Natural killer cell (primary cell): ENCODE measurements around the gene EVI5. TPM values are rescaled to one million over a fixed set of nuclear protein-coding genes. Genes with fewer than 3 reads are reported as not detected.

Experiments used
- ATAC-seq, 3 donors: fragments of 150-1000 bp in 2 of 3; fragments of 200-7000 bp in 1 of 3; cut with Tn5 transposase; 1 replicate in 1 of 3; 2 replicates in 2 of 3; pipeline ENCODE4 v1.10.0; 2021; ENCODE audit warnings: mild to moderate bottlenecking in 2 of 3, moderate library complexity in 2 of 3
- DNase-seq, 2 donors: peaks; one replicate each; pipeline versions ENCODE4 v3.0.0 to v3.0.0-alpha.2; 2013 to 2021; ENCODE audit warnings: mixed read lengths in 1 of 2
- H3K27ac ChIP-seq: one replicate; pipeline ENCODE4 v1.5.1; 2013; ENCODE audit warnings: mild to moderate bottlenecking, low read length
- H3K27me3 ChIP-seq: one replicate; pipeline ENCODE4 v1.6.1; 2013; ENCODE audit warnings: low read length; ENCODE audit not compliant: control insufficient read depth, insufficient read depth
- H3K36me3 ChIP-seq: one replicate; pipeline ENCODE4 v1.6.1; 2013; ENCODE audit warnings: low read length; ENCODE audit not compliant: control insufficient read depth, insufficient read depth
- H3K4me1 ChIP-seq: one replicate; pipeline ENCODE4 v1.6.1; 2013; ENCODE audit warnings: low read length; ENCODE audit not compliant: control insufficient read depth, insufficient read depth
- H3K4me3 ChIP-seq: one replicate; pipeline ENCODE4 v1.5.1; 2013; ENCODE audit warnings: low read length
- H3K9me3 ChIP-seq: one replicate; pipeline ENCODE4 v1.6.1; 2013; ENCODE audit warnings: low read length; ENCODE audit not compliant: control insufficient read depth, insufficient read depth
- H3K27ac Mint-ChIP-seq, 2 donors: one replicate each; pipeline ENCODE4 v1.8.0; 2022; ENCODE audit warnings: mild to moderate bottlenecking in 2 of 2, mixed read lengths in 2 of 2, moderate library complexity in 1 of 2
- H3K27me3 Mint-ChIP-seq, 2 donors: one replicate each; pipeline ENCODE4 v1.8.0; 2022; ENCODE audit warnings: low read depth in 2 of 2, mixed read lengths in 2 of 2
- H3K36me3 Mint-ChIP-seq: one replicate; pipeline ENCODE4 v1.8.0; 2022; ENCODE audit warnings: mixed read lengths
- H3K4me1 Mint-ChIP-seq, 2 donors: one replicate each; pipeline ENCODE4 v1.8.0; 2022; ENCODE audit warnings: mixed read lengths in 2 of 2
- H3K4me3 Mint-ChIP-seq: one replicate; pipeline ENCODE4 v1.8.0; 2022; ENCODE audit warnings: mild to moderate bottlenecking, moderate library complexity, mixed read lengths
- H3K9me3 Mint-ChIP-seq, 2 donors: one replicate each; pipeline ENCODE4 v1.8.0; 2022; ENCODE audit warnings: mixed read lengths in 2 of 2
- CTCF ChIP-seq: fragments of 200-600 bp; IDR thresholded peaks from one replicate; pipeline ENCODE4 v1.8.0; 2022; ENCODE audit warnings: antibody characterized with exemption
- WGBS: methylation state at CpG from one replicate; pipeline ENCODE4 v1.1.7; 2013; ENCODE audit warnings: missing lambda C conversion rate; ENCODE audit not compliant: insufficient coverage; 5-methylcytosine and 5-hydroxymethylcytosine counted together
- intact Hi-C: fragments of 100-400 bp; cut with micrococcal nuclease; formaldehyde crosslinking; loops from one replicate; pipeline ENCODE4 v1.14.2; 2022
- total RNA-seq, 4 donors: library from RNA; stranded (reverse); fragments of 120-200 nt in 1 of 4; gene quantifications; one replicate each; pipeline versions ENCODE4 v1.2.3 to v1.2.4, GENCODE V29; 2013 to 2022

The EVI5 gene
- total RNA-seq, 3 donors from 2014 or later (not counting 1 experiment from before 2014, with no cell fraction given), result 3.9 to 6.0 (median 5.5) TPM

- intact Hi-C loops, result no loop called here
- ATAC-seq, result peak; percentile 77 to 85 (median 79)
Measured at GRCh38 chr1:92544756-92545165, 240.1 kb downstream of the EVI5 start.

GRCh38 chr1:92543131-92544055 lies 241.5 kb downstream of the EVI5 start:
- H3K9me3 Mint-ChIP-seq, result no peaks in the 10 kb centered on the region
- H3K4me3 Mint-ChIP-seq, result no peak overlapping the region
- Histone ChIP-seq H3K36me3 (no peaks in the 10 kb centered on the region), H3K4me3 (no peak overlapping the region), H3K4me1 (peaks cover 11% of the 10 kb centered on the region), H3K27me3 (no peaks in the 10 kb centered on the region), H3K27ac (no peak overlapping the region), H3K9me3 (no peaks in the 10 kb centered on the region)
- TF ChIP-seq CTCF, result no peak
- H3K27ac Mint-ChIP-seq, result no peak overlapping the region
- intact Hi-C loops, result no loop called here
- no peaks in the 10 kb centered on the region for H3K27me3 Mint-ChIP-seq
- H3K4me1 Mint-ChIP-seq, result peaks cover 17 to 22% of the 10 kb centered on the region in 2 donors
- no peak for ATAC-seq
- 93% methylated on average over 9 of the region's 9 CpGs for WGBS
- H3K36me3 Mint-ChIP-seq, result no peaks in the 10 kb centered on the region
- no peak for DNase-seq

More at GRCh38 chr1:92544756-92545165, 240.1 kb downstream of the EVI5 start:
- no peaks in the 10 kb centered on the region for H3K27me3 Mint-ChIP-seq
- no peak overlapping the region for H3K4me3 Mint-ChIP-seq
- H3K36me3 Mint-ChIP-seq, result no peaks in the 10 kb centered on the region
- no peaks in the 10 kb centered on the region for H3K27me3 ChIP-seq
- no peaks in the 10 kb centered on the region for H3K9me3 Mint-ChIP-seq
- H3K36me3 ChIP-seq, result no peaks in the 10 kb centered on the region
- H3K4me3 ChIP-seq, result no peak overlapping the region
- H3K4me1 ChIP-seq, result peaks cover 4% of the 10 kb centered on the region
- peaks cover 11 to 12% of the 10 kb centered on the region in 2 donors for H3K4me1 Mint-ChIP-seq
- peak in 1 of 2 donors; percentile 7 for DNase-seq
- TF ChIP-seq CTCF, result no peak
- no peak overlapping the region for H3K27ac Mint-ChIP-seq
- no peaks in the 10 kb centered on the region for H3K9me3 ChIP-seq
- no peak overlapping the region for H3K27ac ChIP-seq
- 32% methylated on average over 2 of the region's 2 CpGs for whole genome bisulfite sequencing

GRCh38 chr1:92538413-92539061 lies 246.4 kb downstream of the EVI5 start:
- peak overlapping the region; percentile 65 for H3K4me3 Mint-ChIP-seq
- DNase-seq, result peak in 1 of 2 donors; percentile 36
- Histone ChIP-seq H3K4me1 (peaks cover 11% of the 10 kb centered on the region), H3K27ac (peak overlapping the region; percentile 87), H3K4me3 (no peak overlapping the region), H3K36me3 (no peaks in the 10 kb centered on the region), H3K9me3 (no peaks in the 10 kb centered on the region), H3K27me3 (no peaks in the 10 kb centered on the region)
- no peak for TF ChIP-seq CTCF
- peak; percentile 34 to 52 (median 48) for ATAC-seq
- H3K27ac Mint-ChIP-seq, result peak overlapping the region; percentile 91 to 92
- H3K27me3 Mint-ChIP-seq, result no peaks in the 10 kb centered on the region
- H3K9me3 Mint-ChIP-seq, result no peaks in the 10 kb centered on the region
- WGBS, result 67% methylated on average over 1 of the region's 2 CpGs
- intact Hi-C loops, result loop anchor here (1.0 to 5.0 kb wide), 4 partner anchors 46 to 222 kb away; no protein-coding TSS in a partner anchor
- H3K4me1 Mint-ChIP-seq, result peaks cover 21 to 25% of the 10 kb centered on the region in 2 donors
- H3K36me3 Mint-ChIP-seq, result no peaks in the 10 kb centered on the region
